HL-60 (cell line): ENCODE measurements around the gene EVA1C.

ENCODE experiments used
- DNase-seq, 2 experiments: peaks; one replicate each; pipeline ENCODE4 v3.0.0-alpha.2; 2010 to 2020; ENCODE audit warnings: low read depth in 1 of 2, low spot score in 1 of 2
- H3K27ac ChIP-seq: fragments of 250-450 bp; sonication (Bioruptor Pico); replicated peaks from 2 replicates; pipeline ENCODE4 v1.5.1; 2020; ENCODE audit warnings: mild to moderate bottlenecking, moderate library complexity
- H3K27me3 ChIP-seq: fragments of 250-450 bp; sonication (Bioruptor Pico); 2 replicates; pipeline ENCODE4 v1.5.1; 2021; ENCODE audit warnings: mild to moderate bottlenecking, moderate library complexity; ENCODE audit not compliant: insufficient read depth, poor library complexity, severe bottlenecking
- H3K4me3 ChIP-seq: replicated peaks from 2 replicates; pipeline ENCODE4 v1.5.1; 2011; ENCODE audit warnings: mild to moderate bottlenecking, control low read depth, low read length; ENCODE audit not compliant: insufficient read depth
- CTCF ChIP-seq: IDR thresholded peaks from one replicate; pipeline ENCODE4 v1.5.1; 2011; ENCODE audit warnings: low read length, control low read depth, inconsistent platforms; ENCODE audit not compliant: insufficient read depth
- GABPA ChIP-seq: IDR thresholded peaks from 2 replicates; pipeline ENCODE4 v1.6.1; 2012; ENCODE audit warnings: low read depth
- POLR2AphosphoS5 ChIP-seq: IDR thresholded peaks from 2 replicates; pipeline ENCODE4 v1.6.1; 2012; ENCODE audit warnings: low read depth
- REST ChIP-seq: IDR thresholded peaks from 2 replicates; pipeline ENCODE4 v1.6.1; 2012; ENCODE audit warnings: low read depth; ENCODE audit not compliant: insufficient replicate concordance
- SPI1 ChIP-seq: IDR thresholded peaks from 2 replicates; pipeline ENCODE4 v1.6.1; 2012; ENCODE audit warnings: low read depth, mild to moderate bottlenecking, borderline replicate concordance

Gene EVA1C

GRCh38 chr21:32422064-32422463, 9.6 kb downstream of the EVA1C start:
- H3K4me3 ChIP-seq: no peak overlapping the region
- TF ChIP-seq SPI1: no peak
- no peak for TF ChIP-seq REST
- TF ChIP-seq POLR2AphosphoS5: no peak
- no peak for DNase-seq
- H3K27ac ChIP-seq: no peak overlapping the region
- H3K27me3 ChIP-seq: no peaks in the 10 kb centered on the region

- TF ChIP-seq GABPA: no peak
- no peak for TF ChIP-seq SPI1
- no peak for TF ChIP-seq REST
- TF ChIP-seq POLR2AphosphoS5: no peak
- TF ChIP-seq CTCF: no peak
- Histone ChIP-seq H3K4me3 (no peak overlapping the region), H3K27me3 (no peaks in the 10 kb centered on the region), H3K27ac (no peak overlapping the region)
- DNase-seq: no peak
These were observed 11.0 kb downstream of the EVA1C start for GRCh38 chr21:32423320-32424190.

GRCh38 chr21:32424191-32424535, 11.7 kb downstream of the EVA1C start:
- no peak for DNase-seq
- TF ChIP-seq REST: no peak
- TF ChIP-seq POLR2AphosphoS5: no peak
- TF ChIP-seq GABPA: no peak
- TF ChIP-seq SPI1: no peak
- TF ChIP-seq CTCF: no peak
- Histone ChIP-seq H3K27me3 (no peaks in the 10 kb centered on the region), H3K4me3 (no peak overlapping the region), H3K27ac (no peak overlapping the region)
